NCI-H526 (cell line): Measurements from ENCODE around the gene MYL6.
A peak's percentile ranks its signal among the peaks of the same experiment; 100 is the strongest.
"Not testable (repeated sequence)": the region's sequence is repeated elsewhere in the genome, so short reads cannot be mapped to it uniquely, and the experiment has no call there.

Experiments used
- DNase-seq, 2 experiments: peaks; one replicate each; lab custom pipeline; 2025; lab: John Stamatoyannopoulos, UW

MYL6 gene

DNA sequence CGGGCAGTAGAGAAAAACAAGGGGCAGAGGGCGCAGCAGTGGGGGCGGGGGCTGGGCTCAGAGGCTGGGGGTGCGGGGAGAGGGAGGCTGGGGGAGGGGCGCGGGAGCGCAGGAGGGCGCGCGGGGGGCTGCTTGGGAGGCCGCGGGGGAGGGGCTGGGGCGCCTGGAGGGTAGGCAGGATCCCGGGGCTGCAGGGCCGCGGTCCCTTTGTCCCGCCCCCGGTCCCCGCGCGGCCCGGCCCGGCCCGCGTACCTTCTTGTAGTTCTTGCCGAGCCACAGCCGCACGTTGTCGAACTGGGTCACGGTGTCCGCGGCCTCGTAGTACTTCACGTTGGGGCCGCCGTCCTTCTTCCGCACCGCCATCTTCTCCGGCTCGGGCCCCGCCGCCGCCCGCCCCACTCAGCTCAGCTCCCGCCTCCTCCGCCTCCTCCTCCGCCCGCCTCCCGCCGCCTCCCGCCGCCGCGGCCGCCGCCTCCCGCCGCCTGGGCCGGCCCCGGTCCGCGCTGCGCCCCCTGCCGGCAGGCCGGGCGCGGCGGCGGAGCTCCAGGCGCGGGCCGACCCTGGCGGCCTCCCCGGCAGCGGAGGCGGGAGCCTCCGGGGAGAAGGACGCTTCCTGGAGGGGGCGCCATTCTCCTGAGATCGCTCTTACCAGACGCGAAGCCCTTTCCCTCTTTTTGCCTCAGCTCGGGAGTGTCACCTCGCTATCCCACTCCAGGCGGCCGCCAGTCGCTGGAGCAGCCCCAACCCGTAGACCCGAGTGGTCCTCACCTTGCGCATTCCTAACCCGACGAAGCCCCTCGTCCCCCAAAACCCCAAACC, 31.1 kb downstream of the MYL6 start, which contains the start of gene SMARCC2:
Gene SMARCC2 (minus strand): TSS at position 385 of the 819 bp plus-strand sequence. CDS start 22 bp downstream, at position 363.
- peak; percentile 75 to 95 for DNase-seq

- peak; percentile 84 to 90 for DNase-seq
Observed at GRCh38 chr12:56189918-56190694, 31.9 kb downstream of the MYL6 start.

DNA sequence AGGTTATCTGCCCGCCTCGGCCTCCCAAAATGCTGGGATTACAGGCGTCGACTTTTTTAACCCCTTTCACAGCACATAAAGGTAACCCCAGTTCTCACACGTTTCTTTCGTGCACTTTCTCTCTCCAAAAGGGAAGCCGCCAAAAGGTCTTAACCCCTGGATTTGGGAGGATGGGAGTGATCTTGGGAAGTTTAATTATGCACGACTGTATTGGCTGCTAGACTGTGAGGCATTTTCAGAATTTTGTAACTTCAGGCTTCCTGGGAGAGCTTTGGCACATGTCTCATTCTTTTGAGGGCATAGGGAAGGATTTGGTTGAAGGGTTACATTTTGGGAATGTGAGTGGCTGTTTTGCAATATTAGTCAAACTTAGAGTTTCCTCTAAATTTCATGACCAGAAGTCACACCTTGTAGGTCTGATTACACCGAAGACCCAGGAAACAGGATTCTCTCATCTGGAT, 32.6 kb downstream of the MYL6 start:
- peak; percentile 47 to 51 for DNase-seq

DNA sequence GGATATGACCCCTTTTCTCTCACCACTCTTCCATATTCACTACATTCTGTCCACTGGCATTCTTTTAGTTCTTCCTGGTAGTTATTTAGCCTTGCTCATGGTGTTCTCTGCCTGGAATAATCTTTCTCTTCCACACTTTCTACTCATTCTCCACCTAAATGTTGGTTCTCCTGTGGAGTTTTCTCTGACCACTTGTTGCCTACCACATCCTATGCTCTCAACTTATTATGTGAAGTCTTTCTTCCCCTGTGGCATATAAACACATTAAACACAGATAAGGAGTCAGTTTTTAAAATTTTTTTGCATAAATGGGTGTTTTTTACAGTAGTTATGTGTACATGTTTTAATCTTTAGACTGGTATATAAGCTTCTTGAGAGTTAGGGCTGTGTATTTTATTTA, 34.4 kb downstream of the MYL6 start:
- DNase-seq = no peak

DNA sequence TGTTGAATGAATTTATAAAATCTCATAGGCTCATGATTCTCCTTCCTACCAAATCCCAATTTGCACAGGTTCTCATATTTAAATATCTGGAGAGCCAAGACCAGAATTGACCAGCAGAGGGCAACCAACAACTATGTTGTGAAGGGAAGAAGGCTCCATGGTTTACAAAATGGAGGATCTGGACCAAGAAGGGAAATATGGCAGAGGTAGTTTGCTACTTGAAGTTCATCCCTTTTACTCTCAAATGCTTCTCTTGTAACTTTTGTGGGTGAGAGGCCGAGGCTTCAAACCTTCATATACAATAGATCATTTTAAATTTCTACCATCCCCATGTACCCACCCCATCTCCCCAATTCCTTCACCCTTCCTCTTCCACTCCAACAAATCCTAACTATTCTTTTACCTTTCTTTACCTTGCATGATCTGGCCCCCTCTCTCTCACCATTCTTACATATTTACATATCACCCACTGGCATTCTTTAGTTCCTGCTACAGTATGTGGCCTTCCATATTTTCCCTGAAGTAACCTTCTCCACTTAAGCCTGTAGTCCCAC, 34.9 kb downstream of the MYL6 start:
- DNase-seq = peak; percentile 77 to 94

DNA sequence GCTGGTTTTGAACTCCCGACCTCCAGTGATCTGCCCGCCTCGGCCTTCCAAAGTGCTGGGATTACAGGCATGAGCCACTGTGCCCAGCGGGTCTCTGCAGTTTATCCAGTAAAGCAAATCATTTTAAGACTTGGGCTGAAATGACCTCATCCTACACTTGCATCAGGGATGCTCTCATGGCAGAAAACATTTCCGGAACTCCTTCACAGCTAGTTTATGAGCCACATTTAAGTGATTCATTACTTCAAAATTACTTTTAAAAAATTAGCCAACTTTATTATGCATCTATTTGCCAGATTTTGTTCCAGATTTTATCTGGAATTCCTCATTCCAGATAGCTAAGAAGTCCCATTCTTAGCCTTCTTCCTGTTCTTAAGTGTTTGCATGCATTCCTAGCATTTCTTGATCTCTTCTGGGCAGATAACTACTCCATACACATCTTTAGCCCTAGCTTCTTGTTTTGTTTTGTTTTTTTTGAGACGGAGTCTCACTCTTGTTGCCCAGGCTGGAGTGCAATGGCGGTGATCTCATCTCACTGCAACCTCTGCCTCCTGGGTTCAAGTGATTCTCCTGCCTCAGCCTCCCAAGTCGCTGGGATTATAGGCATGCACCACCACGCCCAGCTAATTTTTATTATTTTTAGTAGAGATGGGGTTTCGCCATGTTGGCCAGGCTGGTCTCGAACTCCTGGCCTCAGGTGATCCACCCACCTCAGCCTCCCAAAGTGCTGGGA, 38.8 kb downstream of the MYL6 start:
- DNase-seq = not testable (repeated sequence)

GRCh38 chr12:56197921-56198635, 39.9 kb downstream of the MYL6 start:
- no peak for DNase-seq

GRCh38 chr12:56198836-56199235, 40.7 kb downstream of the MYL6 start:
- no peak for DNase-seq

- no peak for DNase-seq
Observed at GRCh38 chr12:56202366-56202765, 44.2 kb downstream of the MYL6 start.

GRCh38 chr12:56202838-56203237, 44.7 kb downstream of the MYL6 start:
- no peak for DNase-seq

DNA sequence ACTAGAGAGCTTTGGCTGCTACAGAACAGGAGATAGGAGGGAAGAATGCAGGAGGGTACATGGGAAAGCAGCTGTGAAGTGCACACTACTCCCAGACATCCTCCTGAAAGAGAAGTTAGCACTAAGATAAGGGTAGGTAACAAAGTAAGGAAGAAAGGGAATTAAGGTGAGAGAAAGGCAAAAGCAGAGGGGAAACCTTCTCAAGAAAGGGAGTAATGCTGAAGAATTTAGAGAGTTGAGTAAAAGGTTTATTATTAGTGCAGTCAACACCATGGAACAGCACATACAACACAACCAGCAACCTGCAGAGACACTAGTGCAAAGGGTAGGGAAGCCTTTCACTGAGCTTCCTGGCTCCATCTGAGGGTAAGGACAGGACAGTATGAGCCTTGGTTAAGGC, 46.1 kb downstream of the MYL6 start:
- no peak for DNase-seq

DNA sequence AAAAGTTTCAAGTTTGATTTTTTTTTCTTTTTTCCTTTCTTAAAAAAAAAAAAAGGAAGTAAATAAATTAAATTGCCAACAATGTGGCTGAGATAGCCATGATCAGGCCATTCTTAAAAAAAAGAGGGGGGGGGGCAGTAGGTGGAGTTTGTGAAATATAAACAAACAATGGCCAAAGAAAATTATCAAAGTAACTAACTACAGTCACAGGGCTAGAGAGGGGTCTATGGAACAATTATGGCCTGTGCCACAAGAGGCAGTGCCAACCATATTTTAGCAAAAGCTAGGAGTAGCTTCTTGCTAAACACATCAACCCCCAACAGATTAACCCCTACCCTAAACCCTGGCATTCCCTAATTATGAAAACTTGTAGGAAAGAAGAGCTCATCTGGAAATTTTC, 47.3 kb downstream of the MYL6 start:
- no peak for DNase-seq

DNA sequence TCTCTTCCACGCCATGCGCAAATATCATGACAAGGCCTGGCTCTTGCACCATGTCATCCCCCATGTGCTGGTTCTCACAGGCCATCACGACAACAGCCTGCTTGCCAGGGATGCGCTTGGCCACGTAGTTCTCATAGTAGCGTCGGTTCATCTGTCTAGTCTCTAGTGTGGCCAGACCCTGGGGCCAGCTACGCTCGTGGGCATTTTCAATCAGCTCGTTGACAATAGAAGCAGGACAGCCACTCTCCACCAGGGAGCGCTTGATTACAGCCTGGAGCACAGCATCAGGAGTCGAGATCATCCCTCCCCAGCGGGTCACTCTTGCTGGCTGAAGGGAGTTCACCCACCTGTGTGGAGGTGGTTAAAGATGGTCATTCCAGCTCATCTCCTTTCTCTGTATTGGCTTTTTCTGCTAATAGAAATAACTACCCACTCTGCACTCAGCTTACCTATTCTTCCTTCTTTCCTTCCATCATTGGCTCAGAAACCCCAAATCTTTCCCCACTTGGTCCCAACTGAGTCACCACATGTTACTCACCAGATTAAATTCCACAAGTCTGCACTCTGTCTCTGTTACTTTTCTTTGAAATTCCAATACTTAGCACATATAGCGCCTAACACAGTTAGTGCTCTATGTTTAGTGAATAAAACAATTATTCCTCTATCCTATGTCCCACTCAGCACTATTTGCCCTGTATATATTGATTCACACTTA, 48.5 kb downstream of the MYL6 start:
- DNase-seq = peak; percentile 13 to 60

GRCh38 chr12:56208006-56208405, 49.8 kb downstream of the MYL6 start:
- peak; percentile 92 to 93 for DNase-seq
